SK-N-SH (cell line): ENCODE measurements around the gene RPS8. TPM values are rescaled to one million over a fixed set of nuclear protein-coding genes. Genes with fewer than 3 reads are reported as not detected.
"Not testable (repeated sequence)": the region's sequence is repeated elsewhere in the genome, so short reads cannot be mapped to it uniquely, and the experiment has no call there.

Source experiments
- CTCF ChIA-PET: fragments of 300-600, 350-600 bp; formaldehyde crosslinking; extraction: SDS; loops from one replicate; lab custom pipeline; 2021; lab: Yijun Ruan, JAX
- POLR2A ChIA-PET: fragments of 350-600 bp; sonication (Branson Sonifier 250); formaldehyde crosslinking; extraction: SDS; loops from one replicate; lab custom pipeline; 2020; ENCODE audit warnings: antibody characterized with exemption, inconsistent platforms; lab: Yijun Ruan, JAX
- DNase-seq: peaks from one replicate; pipeline ENCODE4 v3.0.0; 2012
- H2AFZ ChIP-seq: fragments of 200-600 bp; sonication (generic); 2 replicates; pipeline ENCODE4 v1.8.1; 2016; ENCODE audit warnings: antibody characterized with exemption, mild to moderate bottlenecking, low read depth
- H3F3A ChIP-seq: fragments of 200-600 bp; sonication (generic); replicated peaks from 2 replicates; pipeline ENCODE3; 2016; ENCODE audit warnings: antibody characterized with exemption, mild to moderate bottlenecking; ENCODE audit not compliant: insufficient read depth
- H3K27ac ChIP-seq, 2 experiments: fragments of 200-500 bp in 1 of 2; fragments of 200-600 bp in 1 of 2; sonication (Bioruptor generic) in 1 of 2; sonication (generic), shearing (Covaris generic) in 1 of 2; 2 replicates each; pipeline versions ENCODE4 v1.5.1 to v1.6.1; 2014 to 2016; ENCODE audit warnings: low read depth in 2 of 2, inconsistent platforms in 1 of 2, low read length in 1 of 2, mild to moderate bottlenecking in 1 of 2, mixed read lengths in 1 of 2
- H3K27me3 ChIP-seq: fragments of 200-600 bp; sonication (generic), shearing (Covaris generic); 2 replicates; pipeline ENCODE4 v1.6.1; 2016; ENCODE audit warnings: mixed run types; ENCODE audit not compliant: insufficient read depth
- H3K36me3 ChIP-seq, 2 experiments: fragments of 200-500 bp in 1 of 2; fragments of 200-600 bp in 1 of 2; sonication (Bioruptor generic) in 1 of 2; sonication (generic) in 1 of 2; replicated peaks in 1 of 2; 2 replicates each; pipeline versions ENCODE3 to v1.5.1; 2014 to 2016; ENCODE audit warnings: low read length in 1 of 2, mild to moderate bottlenecking in 1 of 2; ENCODE audit not compliant: insufficient read depth in 2 of 2, control insufficient read depth in 1 of 2
- H3K4me1 ChIP-seq, 2 experiments: fragments of 200-500 bp in 1 of 2; fragments of 200-600 bp in 1 of 2; sonication (Bioruptor generic) in 1 of 2; sonication (generic), shearing (Covaris generic) in 1 of 2; 2 replicates each; pipeline versions ENCODE4 v1.5.1 to v1.6.1; 2014 to 2016; ENCODE audit warnings: low read depth in 1 of 2, low read length in 1 of 2, mixed run types in 1 of 2; ENCODE audit not compliant: insufficient read depth in 2 of 2, control insufficient read depth in 1 of 2
- H3K4me2 ChIP-seq: fragments of 200-600 bp; sonication (generic), shearing (Covaris generic); 2 replicates; pipeline ENCODE4 v1.6.1; 2017; ENCODE audit warnings: mixed run types
- H3K4me3 ChIP-seq, 2 experiments: fragments of 200-500 bp in 1 of 2; fragments of 200-600 bp in 1 of 2; sonication (Bioruptor generic) in 1 of 2; sonication (generic), shearing (Covaris generic) in 1 of 2; 2 replicates each; pipeline versions ENCODE4 v1.5.1 to v1.8.1; 2014 to 2016; ENCODE audit warnings: low read depth in 2 of 2, inconsistent platforms in 1 of 2, low read length in 1 of 2, mild to moderate bottlenecking in 1 of 2, mixed read lengths in 1 of 2, moderate library complexity in 1 of 2
- H3K79me2 ChIP-seq: fragments of 200-600 bp; sonication (generic); 2 replicates; pipeline ENCODE4 v1.8.1; 2017; ENCODE audit warnings: mild to moderate bottlenecking; ENCODE audit not compliant: insufficient read depth
- H3K9ac ChIP-seq: fragments of 200-600 bp; sonication (generic); 2 replicates; pipeline ENCODE4 v1.6.1; 2017; ENCODE audit warnings: mixed run types
- H3K9me2 ChIP-seq: fragments of 200-600 bp; sonication (generic); 2 replicates; pipeline ENCODE4 v1.6.1; 2017; ENCODE audit warnings: mixed run types
- H3K9me3 ChIP-seq: fragments of 200-600 bp; sonication (generic); 2 replicates; pipeline ENCODE4 v1.6.1; 2017; ENCODE audit warnings: mixed run types, mild to moderate bottlenecking, moderate library complexity
- H4K20me1 ChIP-seq: fragments of 200-600 bp; sonication (generic); 2 replicates; pipeline ENCODE4 v1.6.1; 2017; ENCODE audit warnings: mild to moderate bottlenecking, mixed run types; ENCODE audit not compliant: insufficient read depth
- CHD2 ChIP-seq: fragments of 150-350 bp; IDR thresholded peaks from 2 replicates; pipeline ENCODE4 v1.6.1; 2018; ENCODE audit warnings: low read length; ENCODE audit not compliant: partially characterized antibody
- EP300 ChIP-seq, 2 experiments: IDR thresholded peaks; 2 replicates each; pipeline versions ENCODE4 v1.4.0 to v1.6.1; 2012; ENCODE audit warnings: borderline replicate concordance in 1 of 2, low read depth in 1 of 2, low read length in 1 of 2
- FOSL2 ChIP-seq: IDR thresholded peaks from 2 replicates; pipeline ENCODE4 v1.4.0; 2012; ENCODE audit warnings: low read depth, mild to moderate bottlenecking, moderate library complexity, borderline replicate concordance
- GABPA ChIP-seq: IDR thresholded peaks from 2 replicates; pipeline ENCODE4 v1.4.0; 2012; ENCODE audit warnings: low read depth, mild to moderate bottlenecking
- MEF2A ChIP-seq: IDR thresholded peaks from 2 replicates; pipeline ENCODE4 v1.4.0; 2012; ENCODE audit warnings: low read depth, borderline replicate concordance
- PBX3 ChIP-seq: IDR thresholded peaks from 2 replicates; pipeline ENCODE4; 2012
- RCOR1 ChIP-seq: fragments of 150-350 bp; IDR thresholded peaks from 2 replicates; pipeline ENCODE4 v1.6.1; 2017; ENCODE audit warnings: antibody characterized with exemption, low read length
- SIN3A ChIP-seq: IDR thresholded peaks from 2 replicates; pipeline ENCODE4 v1.6.1; 2012; ENCODE audit warnings: low read depth, mild to moderate bottlenecking, low read length, moderate library complexity, borderline replicate concordance
- TAF1 ChIP-seq: IDR thresholded peaks from 2 replicates; pipeline ENCODE4 v1.6.1; 2012; ENCODE audit warnings: low read depth, mild to moderate bottlenecking, low read length, moderate library complexity, borderline replicate concordance
- WGBS: methylation state at CpG from one replicate; pipeline ENCODE4 v1.1.6; 2017; ENCODE audit warnings: low lambda C conversion rate; 5-methylcytosine and 5-hydroxymethylcytosine counted together
- polyA plus RNA-seq, 3 experiments: library from polyadenylated mRNA; depleted of rRNA; stranded (reverse); fragments of >200 nt; gene quantifications; 2 replicates each; pipeline ENCODE4 v1.2.3, GENCODE V29; 2012

The RPS8 gene
- polyA plus RNA-seq, 1 of the 3 experiments (the other 2 are of a cell fraction), result 3,303 TPM

GRCh38 chr1:44822981-44823451 lies 47.7 kb downstream of the RPS8 start:
- Histone ChIP-seq H4K20me1 (no peaks in the 10 kb centered on the region), H3K27ac (no peak overlapping the region), H3K4me1 (peaks cover 5 to 7% of the 10 kb centered on the region in 2 experiments; a peak in 1 of 4 replicates), H3K4me2 (no peak overlapping the region), H3K79me2 (no peaks in the 10 kb centered on the region), H3K36me3 (no peaks in the 10 kb centered on the region), H3K27me3 (no peaks in the 10 kb centered on the region), H2AFZ (no peak overlapping the region), H3K9me2 (no peaks in the 10 kb centered on the region), H3K9me3 (no peaks in the 10 kb centered on the region), H3K9ac (no peak overlapping the region), H3K4me3 (no peak overlapping the region), H3F3A (peaks cover 35% of the 10 kb centered on the region)
- DNase-seq, result no peak
- POLR2A ChIA-PET, result interaction anchor here (0.6 to 1.1 kb wide), 3 partner anchors 9 to 492 kb away, joined by 3 to 4 read pairs (median 3); no protein-coding TSS in a partner anchor
- WGBS, result 83% methylated on average over 2 of the region's 15 CpGs
- CTCF ChIA-PET, result interaction anchor here (0.7 to 1.1 kb wide), 2 partner anchors 37 to 95 kb away, joined by 3 read pairs; no protein-coding TSS in a partner anchor
- no peak for TF ChIP-seq PBX3
- no peak for TF ChIP-seq FOSL2
- TF ChIP-seq TAF1, result no peak
- no peak for TF ChIP-seq SIN3A
- no peak for TF ChIP-seq CHD2
- no peak for TF ChIP-seq RCOR1
- TF ChIP-seq EP300 (IDR thresholded peaks at IDR 0.05; ENCODE audit: borderline replicate concordance in 1 of 2, low read depth in 1 of 2, low read length in 1 of 2), result no peak
- TF ChIP-seq GABPA, result no peak
- no peak for TF ChIP-seq MEF2A

GRCh38 chr1:44824392-44824791 lies 49.1 kb downstream of the RPS8 start:
- H3K27ac ChIP-seq, DNase-seq, H3K4me2 ChIP-seq, H3K9ac ChIP-seq, H3K9me2 ChIP-seq, H3K9me3 ChIP-seq, H3K4me3 ChIP-seq, H4K20me1 ChIP-seq, H3K4me1 ChIP-seq, H3K79me2 ChIP-seq, H3K27me3 ChIP-seq, H2AFZ ChIP-seq, CTCF ChIA-PET, H3K36me3 ChIP-seq: not testable (repeated sequence)
- POLR2A ChIA-PET, result interaction anchor here (1.1 kb wide), 1 partner anchor 10 kb away, joined by 3 read pairs; no protein-coding TSS in a partner anchor
- WGBS, result 92% methylated on average over 6 of the region's 6 CpGs
- peaks cover 21% of the 10 kb centered on the region for H3F3A ChIP-seq
